ENCODE measurements around the gene PTH2.

- TF ChIP-seq CTCF (IDR thresholded peaks at IDR 0.05) (no peak), POLR2AphosphoS5 (IDR thresholded peaks at IDR 0.05) (no peak)
Observed at GRCh38 chr19:49435670-49436069, 12.4 kb upstream of the PTH2 start.

All from prostate gland (tissue), 2 donors.